A673 (cell line): ENCODE data around the gene JHY. TPM values are rescaled to one million over a fixed set of nuclear protein-coding genes. Genes with fewer than 3 reads are reported as not detected.

Experiments
- BruUV-seq: library from RNA; stranded (reverse); fragments of 400-500 nt; replicated peaks from 2 replicates; lab custom pipeline; 2021; lab: Mats Ljungman, UMichigan
- CTCF ChIA-PET: fragments of 300-600 bp; sonication (Branson Sonifier 250); formaldehyde crosslinking; loops from one replicate; lab custom pipeline; 2022; ENCODE audit warnings: antibody characterized with exemption; lab: Charles Lee
- POLR2A ChIA-PET: fragments of 300-600 bp; sonication (Branson Sonifier 250); formaldehyde crosslinking; loops from one replicate; lab custom pipeline; 2022; ENCODE audit warnings: antibody characterized with exemption; ENCODE audit not compliant: low non-redundant PET; lab: Charles Lee
- DNase-seq: peaks from one replicate; pipeline ENCODE4 v3.0.0-alpha.2; 2015; ENCODE audit warnings: low spot score
- H3K27ac ChIP-seq: fragments of 200-600 bp; sonication (generic); 2 replicates; pipeline ENCODE4 v1.5.1; 2016; ENCODE audit warnings: mixed run types, low read depth, mild to moderate bottlenecking, mixed read lengths, antibody characterized with exemption, low read length; ENCODE audit not compliant: poor library complexity, severe bottlenecking
- H3K27me3 ChIP-seq: fragments of 200-600 bp; sonication (generic); replicated peaks from 2 replicates; pipeline ENCODE4 v1.6.1; 2017; ENCODE audit warnings: mixed run types, low read depth, mild to moderate bottlenecking, mixed read lengths, antibody characterized with exemption, low read length; ENCODE audit not compliant: insufficient read depth, poor library complexity
- H3K36me3 ChIP-seq: fragments of 200-600 bp; sonication (generic); 2 replicates; pipeline ENCODE4 v1.6.1; 2016; ENCODE audit warnings: mixed run types, mild to moderate bottlenecking, mixed read lengths, antibody characterized with exemption, low read length; ENCODE audit not compliant: insufficient read depth, poor library complexity, severe bottlenecking
- H3K4me1 ChIP-seq: fragments of 200-600 bp; sonication (generic); 2 replicates; pipeline ENCODE4 v1.6.1; 2017; ENCODE audit warnings: mixed run types, mild to moderate bottlenecking, mixed read lengths, antibody characterized with exemption, low read length; ENCODE audit not compliant: insufficient read depth, poor library complexity, severe bottlenecking
- H3K4me3 ChIP-seq: fragments of 200-600 bp; sonication (generic); 2 replicates; pipeline ENCODE4 v1.5.1; 2016; ENCODE audit warnings: low read depth, mixed run types, mild to moderate bottlenecking, mixed read lengths, low read length; ENCODE audit not compliant: poor library complexity, severe bottlenecking
- H3K9me3 ChIP-seq: fragments of 200-600 bp; sonication (generic); 2 replicates; pipeline ENCODE4 v1.6.1; 2016; ENCODE audit warnings: mixed run types, low read depth, mild to moderate bottlenecking, mixed read lengths, antibody characterized with exemption, low read length; ENCODE audit not compliant: poor library complexity, severe bottlenecking
- CTCF ChIP-seq: fragments of 300-800, 200-600 bp; sonication (generic); conservative IDR thresholded peaks from 2 replicates; pipeline ENCODE4 v1.5.1; 2017; ENCODE audit warnings: low read depth, mild to moderate bottlenecking, antibody characterized with exemption, low read length, moderate library complexity, mixed read lengths
- EZH2 ChIP-seq: fragments of 200-600 bp; sonication (generic); IDR thresholded peaks from 2 replicates; pipeline ENCODE4 v1.6.1; 2017; ENCODE audit warnings: borderline replicate concordance, low read depth, mild to moderate bottlenecking, mixed read lengths, antibody characterized with exemption, low read length; ENCODE audit not compliant: poor library complexity, severe bottlenecking
- intact Hi-C: fragments of 100-400 bp; cut with micrococcal nuclease; formaldehyde crosslinking; loops from one replicate; pipeline ENCODE4 v1.10.0; 2022; ENCODE audit not compliant: unreplicated experiment
- total RNA-seq: library from RNA; stranded (reverse); gene quantifications from 2 replicates; pipeline ENCODE4 v1.2.3, GENCODE V29; 2021

The JHY gene
- total RNA-seq, 1 experiment from 2014 or later = 4.4 TPM

GRCh38 chr11:122900587-122901202 lies 18.1 kb downstream of the JHY start:
- no peak for DNase-seq
- POLR2A ChIA-PET = no interaction called here
- Histone ChIP-seq H3K4me1 (peaks cover 9% of the 10 kb centered on the region), H3K36me3 (no peaks in the 10 kb centered on the region), H3K27me3 (no peaks in the 10 kb centered on the region), H3K9me3 (no peaks in the 10 kb centered on the region), H3K27ac (no peak overlapping the region), H3K4me3 (no peak overlapping the region)
- CTCF ChIA-PET = no interaction called here
- no TSS peak for BruUV-seq
- TF ChIP-seq CTCF (no peak), EZH2 (no peak)
- intact Hi-C loops = no loop called here

GRCh38 chr11:122902951-122903350 lies 20.4 kb downstream of the JHY start:
- Histone ChIP-seq H3K27me3 (no peaks in the 10 kb centered on the region), H3K36me3 (no peaks in the 10 kb centered on the region), H3K9me3 (no peaks in the 10 kb centered on the region), H3K4me1 (no peaks in the 10 kb centered on the region), H3K4me3 (no peak overlapping the region), H3K27ac (no peak overlapping the region)
- no peak for DNase-seq
- ChIA-PET CTCF (no interaction called here), POLR2A (no interaction called here)
- intact Hi-C loops = no loop called here
- TF ChIP-seq CTCF (no peak), EZH2 (no peak)
- BruUV-seq = no TSS peak

GRCh38 chr11:122910775-122911174 lies 28.2 kb downstream of the JHY start:
- Histone ChIP-seq H3K27ac (no peak overlapping the region), H3K9me3 (no peaks in the 10 kb centered on the region), H3K27me3 (no peaks in the 10 kb centered on the region), H3K4me1 (no peaks in the 10 kb centered on the region), H3K4me3 (no peak overlapping the region), H3K36me3 (no peaks in the 10 kb centered on the region)
- no TSS peak for BruUV-seq
- CTCF ChIA-PET = no interaction called here
- POLR2A ChIA-PET = no interaction called here
- intact Hi-C loops = loop anchor here (1.0 kb wide), 1 partner anchor 113 kb away; no protein-coding TSS in a partner anchor
- no peak for TF ChIP-seq EZH2
- TF ChIP-seq CTCF = peak; percentile 54; the same call in 1 of the 2 replicates
- DNase-seq = peak; percentile 45
